ENCODE data around the gene YOD1. TPM values are rescaled to one million over a fixed set of nuclear protein-coding genes. Genes with fewer than 3 reads are reported as not detected.

The YOD1 gene
- polyA plus RNA-seq, 1 donor from 2014 or later: 9.3 TPM

- Histone ChIP-seq H3K4me3 (ENCODE audit: low read length) (no peak overlapping the region), H3K36me3 (ENCODE audit: insufficient read depth, low read length) (no peaks in the 10 kb centered on the region), H3K9me3 (ENCODE audit: low read length) (no peaks in the 10 kb centered on the region), H3K9ac (ENCODE audit: low read length) (no peak overlapping the region), H3K9me2 (ENCODE audit: insufficient read depth, low read length) (no peaks in the 10 kb centered on the region), H3K4me2 (ENCODE audit: low read length) (no peak overlapping the region), H3K27me3 (ENCODE audit: insufficient read depth, low read depth, low read length) (no peaks in the 10 kb centered on the region), H3K27ac (ENCODE audit: low read length) (no peak overlapping the region), H2AFZ (ENCODE audit: low read depth, low read length) (no peak overlapping the region), H3K79me2 (replicated peaks; ENCODE audit: insufficient read depth, low read length) (no peaks in the 10 kb centered on the region), H3F3A (ENCODE audit: insufficient read depth, low read length, poor library complexity, severe bottlenecking) (no peaks in the 10 kb centered on the region), H4K20me1 (ENCODE audit: insufficient read depth) (no peaks in the 10 kb centered on the region)
- TF ChIP-seq TAF1 (IDR thresholded peaks at IDR 0.05; ENCODE audit: low read depth): no peak
- no peak for TF ChIP-seq EP300 (conservative IDR thresholded peaks at IDR 0.05; ENCODE audit: poor library complexity, severe bottlenecking)
- no peak for TF ChIP-seq SMC3 (conservative IDR thresholded peaks at IDR 0.05; ENCODE audit: poor library complexity)
Observed at GRCh38 chr1:207022996-207023679, 27.9 kb downstream of the YOD1 start.

GRCh38 chr1:207021876-207022596 is 29.0 kb downstream of the YOD1 start:
- H3K27ac ChIP-seq (ENCODE audit: low read length): no peak overlapping the region
- H3K27me3 ChIP-seq (ENCODE audit: insufficient read depth, low read depth, low read length): no peaks in the 10 kb centered on the region
- H3K36me3 ChIP-seq (ENCODE audit: insufficient read depth, low read length): no peaks in the 10 kb centered on the region
- no peak overlapping the region for H3K4me3 ChIP-seq (ENCODE audit: low read length)
- H3K4me2 ChIP-seq (ENCODE audit: low read length): no peak overlapping the region
- TF ChIP-seq MXI1 (conservative IDR thresholded peaks at IDR 0.05; ENCODE audit: poor library complexity, severe bottlenecking) (no peak), CTCF (IDR thresholded peaks at IDR 0.05; ENCODE audit: poor library complexity, severe bottlenecking) (no peak), RAD21 (conservative IDR thresholded peaks at IDR 0.05) (no peak), SMC3 (conservative IDR thresholded peaks at IDR 0.05; ENCODE audit: poor library complexity) (no peak), POLR2AphosphoS5 (IDR thresholded peaks at IDR 0.05) (no peak), REST (IDR thresholded peaks at IDR 0.05; ENCODE audit: borderline replicate concordance) (no peak), EZH2 (IDR thresholded peaks at IDR 0.05; ENCODE audit: borderline replicate concordance, insufficient read depth, low read length, poor library complexity, severe bottlenecking) (no peak), TAF1 (IDR thresholded peaks at IDR 0.05; ENCODE audit: low read depth) (no peak), EP300 (conservative IDR thresholded peaks at IDR 0.05; ENCODE audit: poor library complexity, severe bottlenecking) (no peak)
- H3K9ac ChIP-seq (ENCODE audit: low read length): no peak overlapping the region
- no peaks in the 10 kb centered on the region for H3K9me3 ChIP-seq (ENCODE audit: low read length)
- no peak overlapping the region for H2AFZ ChIP-seq (ENCODE audit: low read depth, low read length)
- no peaks in the 10 kb centered on the region for H3F3A ChIP-seq (ENCODE audit: insufficient read depth, low read length, poor library complexity, severe bottlenecking)
- H3K79me2 ChIP-seq (replicated peaks; ENCODE audit: insufficient read depth, low read length): no peaks in the 10 kb centered on the region
- H3K9me2 ChIP-seq (ENCODE audit: insufficient read depth, low read length): no peaks in the 10 kb centered on the region
- no peaks in the 10 kb centered on the region for H4K20me1 ChIP-seq (ENCODE audit: insufficient read depth)

Measured in neural cell (in vitro differentiated cells).